Activated CD4-positive, alpha-beta T cell treated with anti-CD3 and anti-CD28 coated beads for 36 hours (primary cell): ENCODE results near the gene KRTAP4-12. TPM values are rescaled to one million over a fixed set of nuclear protein-coding genes. Genes with fewer than 3 reads are reported as not detected.
"Not testable (repeated sequence)": the region's sequence is repeated elsewhere in the genome, so short reads cannot be mapped to it uniquely, and the experiment has no call there.

ENCODE experiments used
- ATAC-seq: fragments of 200-7000 bp; cut with Tn5 transposase; one replicate; pipeline ENCODE4 v1.10.0; 2021; ENCODE audit warnings: mild to moderate bottlenecking, moderate library complexity
- CTCF ChIA-PET: fragments of 350-600 bp; sonication (Branson Sonifier 250); formaldehyde crosslinking; loops from one replicate; lab custom pipeline; 2021; ENCODE audit warnings: antibody characterized with exemption; lab: Charles Lee
- POLR2A ChIA-PET: fragments of 350-600 bp; sonication (Branson Sonifier 250); formaldehyde crosslinking; loops from one replicate; lab custom pipeline; 2021; ENCODE audit warnings: antibody characterized with exemption, inconsistent platforms; lab: Charles Lee
- DNase-seq: peaks from one replicate; pipeline ENCODE4 v3.0.0-alpha.2; 2020
- H3K27ac Mint-ChIP-seq: one replicate; pipeline ENCODE4 v1.8.0; 2021; ENCODE audit warnings: mixed read lengths
- H3K27me3 Mint-ChIP-seq: one replicate; pipeline ENCODE4 v1.8.0; 2021; ENCODE audit warnings: mixed read lengths
- H3K36me3 Mint-ChIP-seq: one replicate; pipeline ENCODE4 v1.8.0; 2021; ENCODE audit warnings: low read depth, mixed read lengths
- H3K4me1 Mint-ChIP-seq: one replicate; pipeline ENCODE4 v1.8.0; 2021; ENCODE audit warnings: mixed read lengths
- H3K4me3 Mint-ChIP-seq: one replicate; pipeline ENCODE4 v1.8.0; 2021; ENCODE audit warnings: mild to moderate bottlenecking, moderate library complexity, mixed read lengths
- H3K9me3 Mint-ChIP-seq: one replicate; pipeline ENCODE4 v1.8.0; 2021; ENCODE audit warnings: low read depth, mixed read lengths
- intact Hi-C, 2 experiments: fragments of 100-400 bp; cut with DNase I in 1 of 2; cut with micrococcal nuclease in 1 of 2; formaldehyde crosslinking; loops; one replicate each; pipeline versions ENCODE4 v1.14.2 to v1.15.1; 2022 to 2024; cut with DNase I, micrococcal nuclease
- total RNA-seq, 2 experiments: library from RNA; stranded (reverse); gene quantifications; one replicate each; pipeline ENCODE4 v1.2.3, GENCODE V29; 2021

Gene KRTAP4-12
- total RNA-seq, 2 experiments from 2014 or later, result not detected

DNA sequence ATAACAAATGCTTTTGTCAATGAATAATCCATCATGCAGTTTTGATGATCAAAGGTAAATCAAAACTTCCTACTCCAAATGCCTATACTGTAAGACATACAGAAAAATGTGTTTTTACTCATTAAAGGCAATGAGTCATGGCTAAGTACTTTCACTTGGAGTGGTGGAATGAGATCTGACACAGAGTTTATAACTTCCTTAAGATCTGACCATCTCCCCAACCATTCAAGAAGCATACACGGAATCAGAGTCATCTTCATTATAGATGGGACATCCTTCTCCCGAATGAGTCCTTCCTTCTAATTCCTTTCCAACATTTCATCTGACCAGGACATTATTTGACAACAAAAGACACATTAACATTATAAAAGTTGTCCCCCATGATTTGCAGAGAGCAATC is 40.6 kb downstream of the KRTAP4-12 start:
- CTCF ChIA-PET, POLR2A ChIA-PET, intact Hi-C loops, H3K27ac Mint-ChIP-seq, H3K9me3 Mint-ChIP-seq, DNase-seq, H3K4me3 Mint-ChIP-seq, H3K27me3 Mint-ChIP-seq, H3K4me1 Mint-ChIP-seq, H3K36me3 Mint-ChIP-seq: not testable (repeated sequence)
- ATAC-seq, result peak; percentile 42

DNA sequence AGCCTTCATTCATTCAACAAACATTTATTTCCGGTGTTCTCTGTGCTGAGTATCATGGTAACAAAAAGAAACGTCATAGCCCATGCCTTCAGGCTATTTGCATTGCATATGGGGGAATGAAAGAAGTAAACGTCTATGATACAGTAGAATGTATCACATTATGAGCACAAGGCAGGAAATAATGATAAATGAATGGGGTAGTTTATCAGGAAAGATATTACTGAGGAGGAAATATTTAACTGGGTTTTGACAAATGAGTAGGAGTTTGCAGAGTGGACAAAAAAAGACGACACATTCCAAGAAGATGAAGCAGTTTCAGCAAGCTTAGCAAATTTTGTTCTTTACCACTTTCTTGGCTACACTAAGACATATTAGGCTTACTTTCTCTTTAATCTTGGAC is 41.4 kb downstream of the KRTAP4-12 start:
- ATAC-seq (no peak), DNase-seq (no peak)
- POLR2A ChIA-PET, result no interaction called here
- H3K4me3 Mint-ChIP-seq, result no peak overlapping the region
- intact Hi-C loops, result no loop called here
- no peaks in the 10 kb centered on the region for H3K4me1 Mint-ChIP-seq
- no peaks in the 10 kb centered on the region for H3K36me3 Mint-ChIP-seq
- peaks cover 7% of the 10 kb centered on the region for H3K27me3 Mint-ChIP-seq
- no peaks in the 10 kb centered on the region for H3K9me3 Mint-ChIP-seq
- CTCF ChIA-PET, result no interaction called here
- H3K27ac Mint-ChIP-seq, result no peak overlapping the region

DNA sequence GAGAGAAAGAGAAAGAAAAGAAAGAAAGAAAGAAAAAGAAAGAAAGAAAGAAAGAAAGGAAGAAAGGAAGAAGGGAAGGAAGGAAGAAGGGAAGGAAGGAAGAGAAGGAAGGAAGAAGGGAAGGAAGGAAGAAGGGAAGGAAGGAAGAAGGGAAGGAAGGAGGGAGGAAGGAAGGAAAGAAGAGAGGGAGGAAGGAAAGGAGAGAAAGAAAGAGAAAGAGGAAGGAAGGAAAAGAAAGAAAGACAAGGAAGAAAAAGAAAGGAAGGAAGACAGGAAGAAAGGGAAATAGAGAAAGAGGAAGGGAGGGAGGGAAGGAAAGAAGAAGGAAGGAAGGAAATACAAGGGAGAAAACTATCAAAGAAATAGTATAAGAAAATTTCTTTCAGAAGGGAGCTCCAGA is 47.2 kb downstream of the KRTAP4-12 start:
- CTCF ChIA-PET, result no interaction called here
- POLR2A ChIA-PET, result no interaction called here
- no peak overlapping the region for H3K4me3 Mint-ChIP-seq
- DNase-seq (no peak), ATAC-seq (no peak)
- no peaks in the 10 kb centered on the region for H3K36me3 Mint-ChIP-seq
- H3K4me1 Mint-ChIP-seq, result no peaks in the 10 kb centered on the region
- H3K9me3 Mint-ChIP-seq, result no peaks in the 10 kb centered on the region
- intact Hi-C loops, result no loop called here
- no peak overlapping the region for H3K27ac Mint-ChIP-seq
- peaks cover 16% of the 10 kb centered on the region for H3K27me3 Mint-ChIP-seq

DNA sequence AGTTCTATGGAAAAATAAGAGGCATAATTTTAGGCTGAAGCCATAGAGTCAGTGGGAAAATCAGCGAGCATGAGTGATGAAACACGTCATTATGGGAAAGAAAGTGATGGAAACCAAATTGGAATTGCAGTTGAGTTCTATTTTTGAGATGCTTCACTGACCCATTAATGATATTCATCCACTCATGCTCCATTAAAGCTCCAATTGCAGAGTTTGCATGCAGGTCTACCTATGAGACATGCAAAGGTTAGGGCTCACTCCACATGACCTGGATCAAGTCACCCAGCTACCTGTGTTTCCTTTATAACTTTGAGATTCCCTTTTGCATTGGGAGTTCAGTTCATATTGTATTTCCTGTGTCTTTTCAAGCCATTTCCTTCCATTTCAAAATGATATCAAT is 50.3 kb downstream of the KRTAP4-12 start:
- intact Hi-C loops, result no loop called here
- H3K36me3 Mint-ChIP-seq, result no peaks in the 10 kb centered on the region
- no peaks in the 10 kb centered on the region for H3K9me3 Mint-ChIP-seq
- DNase-seq (no peak), ATAC-seq (no peak)
- H3K27me3 Mint-ChIP-seq, result peaks cover 16% of the 10 kb centered on the region
- H3K4me3 Mint-ChIP-seq, result no peak overlapping the region
- no peak overlapping the region for H3K27ac Mint-ChIP-seq
- ChIA-PET CTCF (interaction anchor here (0.9 kb wide), 1 partner anchor 35 kb away, joined by 3 read pairs; no protein-coding TSS in a partner anchor), POLR2A (no interaction called here)
- H3K4me1 Mint-ChIP-seq, result no peaks in the 10 kb centered on the region

Other genes with a start within 250 kb of the KRTAP4-12 start
- not detected for gene KRT20, start 238.9 kb downstream of the KRTAP4-12 start, total RNA-seq
- not detected for gene KRT23, start 186.5 kb downstream of the KRTAP4-12 start, total RNA-seq
- not detected for gene KRT39, start 157.2 kb downstream of the KRTAP4-12 start, total RNA-seq
- not detected for gene KRT40, start 139.9 kb downstream of the KRTAP4-12 start, total RNA-seq
- gene KRTAP3-3, start 130.0 kb downstream of the KRTAP4-12 start, total RNA-seq, result not detected
- gene KRTAP3-2, start 124.3 kb downstream of the KRTAP4-12 start, total RNA-seq, result not detected
- not detected for gene KRTAP3-1, start 115.1 kb downstream of the KRTAP4-12 start, total RNA-seq
- not detected for gene KRTAP1-5, start 97.0 kb downstream of the KRTAP4-12 start, total RNA-seq
- not detected for gene KRTAP1-4, start 94.0 kb downstream of the KRTAP4-12 start, total RNA-seq
- not detected for gene KRTAP1-3, start 89.3 kb downstream of the KRTAP4-12 start, total RNA-seq
- gene KRTAP1-1, start 82.7 kb downstream of the KRTAP4-12 start, total RNA-seq, result not detected
- not detected for gene KRTAP2-1, start 76.9 kb downstream of the KRTAP4-12 start, total RNA-seq
- not detected for gene KRTAP2-2, start 69.0 kb downstream of the KRTAP4-12 start, total RNA-seq
- not detected for gene KRTAP2-3, start 64.1 kb downstream of the KRTAP4-12 start, total RNA-seq
- gene KRTAP2-4, start 58.3 kb downstream of the KRTAP4-12 start, total RNA-seq, result not detected
- not detected for gene KRTAP4-7, start 40.0 kb downstream of the KRTAP4-12 start, total RNA-seq
- gene KRTAP4-8, start 26.0 kb downstream of the KRTAP4-12 start, total RNA-seq, result not detected
- not detected for gene KRTAP4-16, start 22.0 kb downstream of the KRTAP4-12 start, total RNA-seq
- not detected for gene KRTAP4-9, start 18.8 kb downstream of the KRTAP4-12 start, total RNA-seq
- not detected for gene KRTAP4-11, start 5.8 kb downstream of the KRTAP4-12 start, total RNA-seq
- not detected for gene KRTAP4-6, start 16.4 kb upstream of the KRTAP4-12 start, total RNA-seq
- not detected for gene KRTAP4-5, start 25.6 kb upstream of the KRTAP4-12 start, total RNA-seq
- gene KRTAP4-4, start 36.6 kb upstream of the KRTAP4-12 start, total RNA-seq, result not detected
- gene KRTAP4-3, start 44.0 kb upstream of the KRTAP4-12 start, total RNA-seq, result not detected
- not detected for gene KRTAP4-2, start 54.0 kb upstream of the KRTAP4-12 start, total RNA-seq
- not detected for gene KRTAP4-1, start 60.7 kb upstream of the KRTAP4-12 start, total RNA-seq
- gene KRTAP9-1, start 65.7 kb upstream of the KRTAP4-12 start, total RNA-seq, result not detected
- not detected for gene KRTAP9-2, start 102.5 kb upstream of the KRTAP4-12 start, total RNA-seq
- gene KRTAP9-3, start 108.3 kb upstream of the KRTAP4-12 start, total RNA-seq, result not detected
- gene KRTAP9-8, start 113.8 kb upstream of the KRTAP4-12 start, total RNA-seq, result not detected
- gene KRTAP9-4, start 125.5 kb upstream of the KRTAP4-12 start, total RNA-seq, result not detected
- gene KRTAP9-9, start 131.2 kb upstream of the KRTAP4-12 start, total RNA-seq, result not detected
- gene KRTAP9-6, start 141.2 kb upstream of the KRTAP4-12 start, total RNA-seq, result not detected
- gene KRTAP9-7, start 151.5 kb upstream of the KRTAP4-12 start, total RNA-seq, result not detected
- not detected for gene KRTAP29-1, start 178.7 kb upstream of the KRTAP4-12 start, total RNA-seq
- gene KRTAP16-1, start 185.1 kb upstream of the KRTAP4-12 start, total RNA-seq, result not detected
- gene KRTAP17-1, start 191.5 kb upstream of the KRTAP4-12 start, total RNA-seq, result not detected
- not detected for gene KRT33A, start 226.6 kb upstream of the KRTAP4-12 start, total RNA-seq
- gene KRT33B, start 245.6 kb upstream of the KRTAP4-12 start, total RNA-seq, result not detected